ENCODE measurements around the gene ANK2. TPM values are rescaled to one million over a fixed set of nuclear protein-coding genes. Genes with fewer than 3 reads are reported as not detected.

ANK2 gene
- total and polyA plus RNA-seq, 4 donors: 1.1 to 61.2 (median 12.5) TPM

- WGBS, 2 donors: 85 to 89% methylated on average over 1 of the region's 1 CpG
- Histone ChIP-seq H3K36me3 (ENCODE audit: control insufficient read depth in 4 of 4, insufficient read depth in 4 of 4, low read length in 4 of 4) (no peaks in the 10 kb centered on the region), H3K27ac (ENCODE audit: low read depth in 1 of 2, low read length in 1 of 2) (peak overlapping the region in 1 of 2 donors; percentile 9), H3K27me3 (ENCODE audit: control insufficient read depth in 3 of 3, insufficient read depth in 3 of 3, low read length in 2 of 3) (no peaks in the 10 kb centered on the region), H3K9me3 (ENCODE audit: control insufficient read depth in 4 of 4, insufficient read depth in 3 of 4, low read length in 3 of 4) (no peaks in the 10 kb centered on the region), H3K9ac (ENCODE audit: insufficient read depth in 1 of 2, low read length in 2 of 2) (no peak overlapping the region), H3K4me3 (no peak overlapping the region), H3K4me1 (ENCODE audit: control insufficient read depth in 5 of 5, insufficient read depth in 5 of 5, low read length in 5 of 5) (peaks cover 0 to 53% (median 4%) of the 10 kb centered on the region in 5 donors)
- no peak for ATAC-seq (ENCODE audit: insufficient read depth, low FRiP score)
- no peak for TF ChIP-seq CTCF (IDR thresholded peaks at IDR 0.05; ENCODE audit: control extremely low read depth, extremely low read depth)
- no peak for DNase-seq
Measured at GRCh38 chr4:113294908-113295307, 245.5 kb downstream of the ANK2 start.

- no peaks in the 10 kb centered on the region for H3K27me3 ChIP-seq (ENCODE audit: control insufficient read depth in 3 of 3, insufficient read depth in 3 of 3, low read length in 2 of 3)
- no peak for TF ChIP-seq CTCF (IDR thresholded peaks at IDR 0.05; ENCODE audit: control extremely low read depth, extremely low read depth)
- no peaks in the 10 kb centered on the region for H3K36me3 ChIP-seq (ENCODE audit: control insufficient read depth in 4 of 4, insufficient read depth in 4 of 4, low read length in 4 of 4)
- DNase-seq: peak in 1 of 3 donors; percentile 9
- no peaks in the 10 kb centered on the region for H3K9me3 ChIP-seq (ENCODE audit: control insufficient read depth in 4 of 4, insufficient read depth in 3 of 4, low read length in 3 of 4)
- WGBS, 2 donors: 67 to 93% methylated on average over 5 of the region's 5 CpGs
- no peak overlapping the region for H3K4me3 ChIP-seq
- H3K27ac ChIP-seq (ENCODE audit: low read depth in 1 of 2, low read length in 1 of 2): peak overlapping the region in 1 of 2 donors; percentile 88
- peak; percentile 69 for ATAC-seq (ENCODE audit: insufficient read depth, low FRiP score)
- no peak overlapping the region for H3K9ac ChIP-seq (ENCODE audit: insufficient read depth in 1 of 2, low read length in 2 of 2)
- H3K4me1 ChIP-seq (ENCODE audit: control insufficient read depth in 5 of 5, insufficient read depth in 5 of 5, low read length in 5 of 5): peaks cover 0 to 17% (median 0%) of the 10 kb centered on the region in 5 donors
Measured at GRCh38 chr4:113300471-113300928, 251.0 kb downstream of the ANK2 start.

GRCh38 chr4:113302051-113302450, 252.6 kb downstream of the ANK2 start:
- ATAC-seq (ENCODE audit: insufficient read depth, low FRiP score) (no peak), DNase-seq (peak in 2 of 3 donors; percentile 32 to 45)
- Histone ChIP-seq H3K27ac (ENCODE audit: low read depth in 1 of 2, low read length in 1 of 2) (no peak overlapping the region), H3K9ac (ENCODE audit: insufficient read depth in 1 of 2, low read length in 2 of 2) (no peak overlapping the region), H3K4me1 (ENCODE audit: control insufficient read depth in 5 of 5, insufficient read depth in 5 of 5, low read length in 5 of 5) (peaks cover 0 to 13% (median 0%) of the 10 kb centered on the region in 5 donors), H3K9me3 (ENCODE audit: control insufficient read depth in 4 of 4, insufficient read depth in 3 of 4, low read length in 3 of 4) (no peaks in the 10 kb centered on the region), H3K4me3 (no peak overlapping the region), H3K36me3 (ENCODE audit: control insufficient read depth in 4 of 4, insufficient read depth in 4 of 4, low read length in 4 of 4) (no peaks in the 10 kb centered on the region), H3K27me3 (ENCODE audit: control insufficient read depth in 3 of 3, insufficient read depth in 3 of 3, low read length in 2 of 3) (no peaks in the 10 kb centered on the region)
- 66 to 80% methylated on average over 1 of the region's 1 CpG for WGBS, 2 donors
- TF ChIP-seq CTCF (IDR thresholded peaks at IDR 0.05; ENCODE audit: control extremely low read depth, extremely low read depth): no peak

- peaks cover 0 to 13% (median 0%) of the 10 kb centered on the region in 5 donors for H3K4me1 ChIP-seq (ENCODE audit: control insufficient read depth in 5 of 5, insufficient read depth in 5 of 5, low read length in 5 of 5)
- ATAC-seq (ENCODE audit: insufficient read depth, low FRiP score) (no peak), DNase-seq (no peak)
- 69 to 76% methylated on average over 1 of the region's 1 CpG for WGBS, 2 donors
- TF ChIP-seq CTCF (IDR thresholded peaks at IDR 0.05; ENCODE audit: control extremely low read depth, extremely low read depth): no peak
- no peaks in the 10 kb centered on the region for H3K36me3 ChIP-seq (ENCODE audit: control insufficient read depth in 4 of 4, insufficient read depth in 4 of 4, low read length in 4 of 4)
- no peak overlapping the region for H3K27ac ChIP-seq (ENCODE audit: low read depth in 1 of 2, low read length in 1 of 2)
- H3K9ac ChIP-seq (ENCODE audit: insufficient read depth in 1 of 2, low read length in 2 of 2): no peak overlapping the region
- no peak overlapping the region for H3K4me3 ChIP-seq
- no peaks in the 10 kb centered on the region for H3K9me3 ChIP-seq (ENCODE audit: control insufficient read depth in 4 of 4, insufficient read depth in 3 of 4, low read length in 3 of 4)
- H3K27me3 ChIP-seq (ENCODE audit: control insufficient read depth in 3 of 3, insufficient read depth in 3 of 3, low read length in 2 of 3): no peaks in the 10 kb centered on the region
Measured at GRCh38 chr4:113303315-113303714, 253.9 kb downstream of the ANK2 start.
